GM19395 (cell line): ENCODE results near the gene PITX3.

Experiments used
- ATAC-seq: cut with Tn5 transposase; IDR thresholded peaks from one replicate; pipeline ENCODE4 v1.9.1; 2021; ENCODE audit warnings: mild to moderate bottlenecking, moderate library complexity; ENCODE audit not compliant: unreplicated experiment

The PITX3 gene

DNA sequence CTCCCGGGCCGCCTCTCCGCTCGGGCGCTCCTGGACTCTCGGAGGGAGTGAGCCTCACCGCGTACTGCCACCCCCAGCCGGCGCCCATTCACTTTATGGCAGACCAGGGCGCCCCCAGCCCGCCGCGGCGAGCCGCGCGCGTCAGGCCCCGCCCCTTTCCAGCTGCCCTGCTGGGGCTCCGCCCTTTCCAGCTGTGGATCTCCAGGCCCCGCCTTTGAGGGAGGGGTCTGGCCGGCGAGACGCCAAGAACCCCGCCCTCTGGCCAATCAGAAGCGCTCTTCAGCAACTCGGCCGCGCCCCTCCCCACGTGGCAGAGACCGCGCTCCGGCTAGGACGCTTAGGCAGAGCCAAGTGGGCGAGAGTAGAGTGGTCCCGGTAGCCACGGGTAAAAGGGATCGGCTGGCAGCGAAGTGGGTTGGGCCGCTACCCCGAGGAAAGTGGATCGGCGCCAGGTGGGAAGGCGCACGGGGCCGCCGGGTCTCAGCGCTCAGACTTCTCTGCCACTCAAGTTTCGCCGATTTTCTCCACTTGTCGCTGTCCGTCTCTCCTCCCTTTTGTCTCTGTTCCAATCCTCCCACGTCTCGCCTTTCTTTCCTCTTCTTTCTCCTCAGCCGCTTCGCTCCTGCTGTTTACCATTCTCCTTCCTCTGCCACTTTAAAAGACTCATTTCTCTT lies at the start of gene PITX3:
TSS of gene PITX3 (minus strand) at position 69 of the 674 bp plus-strand sequence. CDS start 9,432 bp downstream, outside the sequence.
- ATAC-seq: peak; percentile 40

GRCh38 chr10:102289840-102290239 lies 48.5 kb upstream of the PITX3 start:
- no peak for ATAC-seq

DNA sequence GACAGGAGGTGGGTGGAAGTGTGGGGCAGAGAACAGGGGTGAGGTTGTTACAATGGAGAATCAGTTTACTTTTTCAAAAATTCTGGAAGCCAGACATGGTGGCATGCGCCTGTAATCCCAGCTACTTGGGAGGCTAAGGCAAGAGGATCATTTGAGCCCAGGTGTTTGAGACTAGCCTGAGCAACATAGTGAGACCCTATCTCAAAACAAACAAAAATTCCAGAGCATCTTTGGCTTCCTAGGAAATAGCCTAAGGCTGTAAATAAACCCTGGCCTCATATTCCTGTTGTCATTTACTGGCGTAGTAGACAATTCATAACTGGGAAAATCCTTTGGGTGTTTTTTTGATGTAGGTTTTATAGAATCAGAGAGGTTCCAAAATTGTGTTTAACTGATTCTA lies 48.0 kb upstream of the PITX3 start:
- no peak for ATAC-seq

- ATAC-seq: no peak
Observed at GRCh38 chr10:102287991-102288390, 46.7 kb upstream of the PITX3 start.

GRCh38 chr10:102287538-102287937 lies 46.2 kb upstream of the PITX3 start:
- ATAC-seq: no peak

DNA sequence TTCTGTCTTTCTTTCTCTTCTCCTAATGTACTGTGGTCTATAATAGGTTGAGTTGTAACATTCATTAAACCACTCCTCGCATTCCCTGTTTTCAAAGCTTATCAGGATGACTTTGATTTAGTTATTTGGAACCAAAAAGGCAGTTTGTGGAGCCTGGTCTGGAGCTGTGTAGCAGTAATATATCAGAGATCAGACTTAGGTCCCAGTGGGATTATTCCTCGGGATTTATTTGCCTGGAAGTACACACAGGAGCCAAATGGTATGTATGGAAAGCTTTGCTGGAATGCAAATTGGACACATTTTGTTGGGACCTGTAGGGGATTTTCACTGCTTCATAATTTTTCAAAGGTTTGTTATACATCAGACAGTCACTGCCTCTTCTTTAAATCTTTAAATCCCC lies 44.9 kb upstream of the PITX3 start:
- ATAC-seq: no peak

DNA sequence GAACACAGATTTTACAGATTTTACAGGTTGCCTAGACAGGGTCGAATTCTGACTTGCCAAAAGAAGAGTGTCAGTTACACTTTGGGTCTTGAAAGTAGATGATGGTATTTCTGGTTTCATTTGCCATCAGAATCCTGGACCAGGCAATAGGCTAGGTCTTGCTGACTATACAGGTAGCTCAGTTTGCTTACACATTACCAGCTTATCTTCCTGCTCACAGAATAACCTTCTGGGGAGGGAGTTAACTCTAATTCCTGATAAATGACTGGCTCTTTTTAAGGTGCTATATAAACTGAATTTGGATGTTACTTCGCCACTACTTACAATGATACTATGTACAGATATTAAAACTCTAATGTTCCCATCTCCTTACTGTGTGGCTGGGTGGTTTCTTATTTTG lies 43.8 kb upstream of the PITX3 start:
- ATAC-seq: no peak

DNA sequence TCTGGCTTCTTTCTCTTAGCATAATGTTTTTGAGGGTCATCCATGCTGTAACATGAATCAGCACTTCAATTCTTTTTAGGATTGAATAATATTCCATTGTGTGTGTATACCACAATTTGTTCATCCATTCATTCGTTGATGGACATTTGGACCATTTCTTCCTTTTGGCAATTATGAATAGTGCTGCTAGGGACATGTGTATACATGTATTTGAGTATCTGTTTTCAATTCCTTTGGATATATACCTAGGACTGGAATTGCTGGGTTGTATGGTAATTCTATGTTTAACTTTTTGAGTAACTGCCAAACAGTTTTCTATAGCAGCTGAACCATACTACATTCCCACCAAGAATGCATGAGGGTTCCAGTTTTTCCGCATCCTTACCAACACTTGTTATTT lies 43.2 kb upstream of the PITX3 start:
- no peak for ATAC-seq

- ATAC-seq: no peak
Observed at GRCh38 chr10:102283890-102284289, 42.6 kb upstream of the PITX3 start.

DNA sequence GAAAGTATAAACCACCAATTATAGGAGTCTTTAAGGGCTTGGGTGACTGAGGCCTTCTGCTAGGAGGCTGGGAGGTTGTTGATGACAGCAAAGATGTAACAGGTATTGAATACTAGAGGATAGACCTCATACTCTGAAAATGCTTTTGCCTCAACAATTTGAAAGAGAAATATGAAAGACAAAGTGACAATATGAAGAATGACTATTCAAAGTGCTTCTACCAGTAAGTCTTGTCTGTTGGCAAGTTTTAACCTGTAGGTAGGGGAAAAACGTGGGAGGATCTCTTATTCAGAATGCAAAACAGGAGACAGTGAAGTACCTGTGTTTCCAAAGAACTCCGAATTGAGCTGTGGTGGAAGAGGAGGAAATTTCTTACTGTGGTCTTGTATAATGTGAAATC lies 42.2 kb upstream of the PITX3 start:
- ATAC-seq: no peak

DNA sequence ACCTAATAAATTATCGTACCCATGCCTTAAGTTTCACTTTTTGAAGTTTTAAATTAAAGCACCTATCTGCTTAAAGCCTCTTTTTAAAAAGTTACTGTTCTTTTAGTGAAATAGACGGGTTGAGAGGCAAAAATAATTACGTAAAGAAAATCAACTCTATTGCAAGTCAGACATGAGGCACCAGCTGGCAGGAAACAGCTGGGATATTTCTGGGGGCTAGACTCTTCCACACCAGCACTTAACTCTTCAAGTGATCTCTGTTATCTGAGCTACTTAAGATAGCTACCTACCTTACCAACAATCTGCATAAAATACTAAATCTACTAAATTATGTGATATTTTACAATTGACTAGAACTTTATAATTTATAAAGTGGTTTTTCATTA lies 39.8 kb upstream of the PITX3 start:
- ATAC-seq: no peak

DNA sequence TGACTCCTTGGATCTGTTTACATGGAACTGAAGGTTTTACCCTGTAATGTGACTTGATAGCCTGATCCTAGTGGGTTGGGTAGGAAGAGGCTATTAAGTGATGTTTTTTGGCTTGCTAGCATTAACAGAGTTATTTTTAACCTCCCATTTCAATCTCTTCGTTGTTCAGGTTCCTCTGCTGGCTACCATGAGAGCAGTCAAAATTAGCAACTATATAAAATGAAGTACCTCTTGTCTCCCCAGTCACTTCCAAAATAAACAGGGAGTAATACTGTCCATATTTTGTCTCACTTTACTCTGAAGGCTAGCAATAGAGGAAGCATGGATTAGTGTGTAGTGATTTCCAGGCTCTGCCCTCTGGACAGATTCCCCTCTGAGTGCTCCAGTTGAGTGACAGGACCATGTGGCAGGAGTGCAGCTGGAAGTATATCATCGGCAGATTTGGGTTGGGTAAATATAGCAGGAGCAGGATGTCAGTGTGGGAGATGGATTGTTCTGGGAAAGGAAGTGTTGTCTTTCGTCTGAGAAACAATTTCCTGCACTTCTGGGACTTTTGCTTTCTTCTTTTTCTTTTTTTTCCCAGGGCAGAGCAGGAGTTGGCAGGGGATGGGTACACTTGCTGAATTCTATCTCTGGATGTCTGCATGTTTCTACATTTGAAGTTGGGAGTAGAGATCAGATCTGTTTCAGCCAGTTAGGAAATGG lies 39.2 kb upstream of the PITX3 start:
- no peak for ATAC-seq

- no peak for ATAC-seq
Observed at GRCh38 chr10:102279104-102279503, 37.8 kb upstream of the PITX3 start.

DNA sequence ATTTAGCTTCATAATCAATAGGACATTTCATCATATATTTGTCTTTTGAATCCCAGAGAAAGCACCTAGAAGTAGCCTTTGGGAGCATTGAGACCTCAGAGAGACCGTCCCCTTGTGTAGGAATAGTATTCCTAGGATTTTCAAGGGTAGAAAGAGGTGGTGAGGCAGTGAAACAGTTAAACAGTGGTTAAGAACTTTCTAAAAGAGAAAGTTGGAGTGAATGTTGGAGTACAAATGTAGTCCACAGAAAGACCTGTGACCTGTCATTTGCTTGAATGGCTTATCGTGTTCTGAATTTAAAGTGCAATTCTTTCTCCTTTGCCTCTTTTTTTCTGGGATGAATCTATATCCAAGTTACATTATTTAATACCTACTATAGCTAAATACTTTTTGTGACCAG lies 34.0 kb upstream of the PITX3 start:
- ATAC-seq: no peak

DNA sequence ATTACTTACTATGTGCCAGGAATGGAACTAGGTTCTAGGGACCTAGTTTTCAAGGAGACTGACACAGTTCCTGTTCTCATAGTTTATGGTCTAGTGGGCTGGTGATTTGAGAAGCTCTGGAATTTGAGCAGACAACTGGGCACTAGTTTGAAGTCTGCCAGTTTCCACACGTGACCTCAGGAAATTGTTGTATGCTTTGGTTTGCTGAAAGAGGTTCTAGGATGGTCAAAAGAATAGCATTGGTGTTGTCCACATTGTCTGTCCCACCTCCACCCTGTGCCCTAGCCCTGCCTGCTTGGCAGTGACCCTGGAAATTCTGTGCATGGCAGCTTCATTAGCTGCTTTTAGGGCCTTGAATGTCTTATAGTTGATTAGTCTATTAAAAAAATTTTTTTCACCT lies 32.8 kb upstream of the PITX3 start:
- ATAC-seq: no peak

DNA sequence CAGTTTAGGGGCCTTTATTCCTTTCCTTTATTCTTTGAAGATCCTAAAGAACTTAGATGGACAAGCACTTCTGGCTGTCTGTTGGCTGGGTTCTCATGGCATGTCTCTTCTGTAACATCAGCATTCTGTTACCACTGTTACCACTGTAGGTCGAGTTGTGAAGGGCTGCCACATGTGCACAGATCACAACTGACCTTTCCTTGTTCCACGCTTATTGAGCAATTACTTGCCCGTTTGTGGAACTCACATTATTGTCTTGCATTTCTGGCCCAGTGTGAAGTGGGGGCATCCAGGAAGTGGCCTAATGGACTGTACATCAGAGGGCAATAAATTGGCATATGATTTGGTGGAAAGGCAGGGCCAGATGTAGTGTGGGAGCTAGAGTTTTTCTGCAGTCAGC lies 27.7 kb upstream of the PITX3 start:
- ATAC-seq: no peak

- ATAC-seq: no peak
Observed at GRCh38 chr10:102268375-102268888, 27.1 kb upstream of the PITX3 start.

DNA sequence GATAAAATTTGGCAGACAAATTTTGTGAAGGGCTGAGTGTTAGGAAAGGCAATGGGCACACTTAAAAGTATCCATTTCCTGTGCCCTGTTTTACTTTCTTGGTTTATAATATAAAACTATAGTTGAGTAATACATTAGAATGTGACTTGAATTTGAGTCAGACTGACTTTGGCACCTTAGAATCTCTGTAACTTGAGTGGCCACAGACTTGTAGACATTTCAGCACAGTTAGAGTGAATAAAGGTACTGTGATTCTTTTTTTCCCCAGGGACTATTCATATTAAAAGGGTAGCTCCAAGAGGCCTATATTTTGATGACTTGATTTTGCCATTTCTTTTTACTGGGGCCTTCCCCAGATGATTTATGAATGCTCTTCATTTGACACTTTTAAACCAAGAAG lies 26.4 kb upstream of the PITX3 start:
- ATAC-seq: no peak

GRCh38 chr10:102266670-102267069 lies 25.4 kb upstream of the PITX3 start:
- ATAC-seq: no peak

DNA sequence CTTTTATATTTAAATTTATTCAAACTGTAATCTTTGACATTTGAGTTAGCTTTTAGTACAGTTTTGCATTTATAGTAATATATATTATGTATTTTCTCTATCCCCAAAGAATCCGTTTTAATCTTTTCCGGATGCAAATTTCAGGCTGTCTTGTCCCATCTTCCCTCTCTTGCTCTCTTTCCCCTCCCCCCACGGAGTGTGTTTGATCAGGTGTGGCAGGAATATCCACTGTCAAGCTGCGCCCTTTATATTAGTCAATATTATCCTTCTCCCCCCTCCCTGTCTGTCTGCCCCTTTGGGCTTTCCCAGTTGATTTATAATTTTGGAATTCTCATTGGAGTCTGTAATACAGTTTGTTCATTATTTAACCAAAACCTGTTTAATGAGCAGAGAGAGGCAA lies 23.1 kb upstream of the PITX3 start:
- no peak for ATAC-seq

DNA sequence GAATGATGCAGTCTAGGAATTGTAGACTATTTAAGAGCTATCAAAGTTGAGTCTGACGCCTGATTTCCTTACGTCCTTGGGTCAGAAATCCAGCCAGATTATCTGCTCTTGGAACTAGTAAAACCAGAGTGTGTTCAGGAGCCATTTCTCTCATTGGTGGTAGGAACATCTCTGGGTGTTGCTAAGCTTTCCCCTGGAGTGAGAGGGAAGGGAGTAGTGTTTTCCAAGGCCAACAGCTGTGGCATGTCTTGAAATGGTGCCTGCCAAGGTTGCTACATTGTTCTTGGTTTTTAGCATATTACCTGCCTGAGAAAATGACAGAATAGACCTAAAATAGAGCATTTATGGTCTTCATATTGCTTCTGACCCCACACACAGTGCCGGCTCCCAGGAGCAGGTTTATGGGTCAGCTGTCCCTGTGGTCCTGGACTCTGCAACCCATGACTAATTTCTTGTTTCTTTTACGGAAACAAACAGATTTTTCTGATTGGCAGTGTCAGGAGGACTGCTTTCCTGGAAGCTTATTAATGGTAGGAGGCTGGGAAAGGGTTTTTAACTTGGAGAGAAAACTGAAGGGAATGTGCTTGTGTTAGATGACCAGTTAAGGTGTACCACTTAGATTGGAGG lies 21.5 kb upstream of the PITX3 start:
- no peak for ATAC-seq

GRCh38 chr10:102261842-102262241 lies 20.5 kb upstream of the PITX3 start:
- ATAC-seq: no peak
